SU-DHL-6 (cell line): ENCODE measurements around the gene MORN3.

Source experiments
- H2AFZ ChIP-seq: fragments of 200-600 bp; sonication (generic); 2 replicates; pipeline ENCODE4 v1.6.1; 2014; ENCODE audit warnings: low read depth, mild to moderate bottlenecking, moderate library complexity, mixed read lengths, antibody characterized with exemption, low read length; ENCODE audit not compliant: severe bottlenecking
- H3F3A ChIP-seq: fragments of 200-600 bp; shearing (Covaris generic); 2 replicates; pipeline ENCODE4 v1.6.0; 2016; ENCODE audit warnings: antibody characterized with exemption, mild to moderate bottlenecking; ENCODE audit not compliant: insufficient read depth
- H3K27ac ChIP-seq: fragments of 200-600 bp; sonication (generic); 2 replicates; pipeline ENCODE4 v1.5.1; 2016; ENCODE audit warnings: low read depth, mild to moderate bottlenecking, low read length, moderate library complexity, mixed read lengths
- H3K27me3 ChIP-seq: fragments of 200-600 bp; sonication (generic), shearing (Covaris generic); 2 replicates; pipeline ENCODE4 v1.6.0; 2014; ENCODE audit warnings: mild to moderate bottlenecking, low read length
- H3K36me3 ChIP-seq: fragments of 200-600 bp; sonication (generic); 2 replicates; pipeline ENCODE4 v1.6.1; 2014; ENCODE audit warnings: mild to moderate bottlenecking, low read length, mixed read lengths
- H3K4me2 ChIP-seq: fragments of 300-600, 200-600 bp; shearing (Covaris generic), sonication (generic); 2 replicates; pipeline ENCODE4 v1.6.0; 2014; ENCODE audit warnings: low read length, low read depth, mild to moderate bottlenecking; ENCODE audit not compliant: poor library complexity, severe bottlenecking
- H3K4me3 ChIP-seq: fragments of 200-600 bp; sonication (generic); 2 replicates; pipeline ENCODE4 v1.5.1; 2014; ENCODE audit warnings: antibody characterized with exemption, low read length, mild to moderate bottlenecking, mixed read lengths; ENCODE audit not compliant: insufficient read depth, poor library complexity, severe bottlenecking
- H3K79me2 ChIP-seq: fragments of 200-600 bp; sonication (generic); 2 replicates; pipeline ENCODE4 v1.6.1; 2014; ENCODE audit warnings: mild to moderate bottlenecking, low read length, moderate library complexity; ENCODE audit not compliant: insufficient read depth
- H3K9ac ChIP-seq: fragments of 200-600 bp; sonication (generic); 2 replicates; pipeline ENCODE4 v1.7.0; 2014; ENCODE audit warnings: mild to moderate bottlenecking, low read length
- H3K9me2 ChIP-seq: fragments of 200-600 bp; sonication (generic); replicated peaks from 2 replicates; pipeline ENCODE4 v1.6.1; 2014; ENCODE audit warnings: low read length; ENCODE audit not compliant: insufficient read depth
- H3K9me3 ChIP-seq: fragments of 200-600 bp; sonication (generic); 2 replicates; pipeline ENCODE4 v1.6.1; 2014; ENCODE audit warnings: low read length, mixed read lengths; ENCODE audit not compliant: insufficient read depth
- H4K20me1 ChIP-seq: fragments of 200-600 bp; sonication (generic); 2 replicates; pipeline ENCODE4 v1.6.1; 2014; ENCODE audit warnings: low read depth, mild to moderate bottlenecking, antibody characterized with exemption, low read length, moderate library complexity, mixed read lengths
- CTCF ChIP-seq: fragments of 200-600 bp; sonication (generic); IDR thresholded peaks from one replicate; pipeline ENCODE4 v1.5.1; 2017; ENCODE audit warnings: antibody characterized with exemption, mild to moderate bottlenecking, low read length, moderate library complexity; ENCODE audit not compliant: insufficient read depth, poor library complexity, severe bottlenecking
- EZH2phosphoT487 ChIP-seq: fragments of 200-600 bp; sonication (generic), shearing (Covaris generic); conservative IDR thresholded peaks from 2 replicates; pipeline ENCODE4 v1.6.1; 2018; ENCODE audit warnings: mild to moderate bottlenecking, antibody characterized with exemption, low read length, moderate library complexity, mixed read lengths

Gene MORN3

DNA sequence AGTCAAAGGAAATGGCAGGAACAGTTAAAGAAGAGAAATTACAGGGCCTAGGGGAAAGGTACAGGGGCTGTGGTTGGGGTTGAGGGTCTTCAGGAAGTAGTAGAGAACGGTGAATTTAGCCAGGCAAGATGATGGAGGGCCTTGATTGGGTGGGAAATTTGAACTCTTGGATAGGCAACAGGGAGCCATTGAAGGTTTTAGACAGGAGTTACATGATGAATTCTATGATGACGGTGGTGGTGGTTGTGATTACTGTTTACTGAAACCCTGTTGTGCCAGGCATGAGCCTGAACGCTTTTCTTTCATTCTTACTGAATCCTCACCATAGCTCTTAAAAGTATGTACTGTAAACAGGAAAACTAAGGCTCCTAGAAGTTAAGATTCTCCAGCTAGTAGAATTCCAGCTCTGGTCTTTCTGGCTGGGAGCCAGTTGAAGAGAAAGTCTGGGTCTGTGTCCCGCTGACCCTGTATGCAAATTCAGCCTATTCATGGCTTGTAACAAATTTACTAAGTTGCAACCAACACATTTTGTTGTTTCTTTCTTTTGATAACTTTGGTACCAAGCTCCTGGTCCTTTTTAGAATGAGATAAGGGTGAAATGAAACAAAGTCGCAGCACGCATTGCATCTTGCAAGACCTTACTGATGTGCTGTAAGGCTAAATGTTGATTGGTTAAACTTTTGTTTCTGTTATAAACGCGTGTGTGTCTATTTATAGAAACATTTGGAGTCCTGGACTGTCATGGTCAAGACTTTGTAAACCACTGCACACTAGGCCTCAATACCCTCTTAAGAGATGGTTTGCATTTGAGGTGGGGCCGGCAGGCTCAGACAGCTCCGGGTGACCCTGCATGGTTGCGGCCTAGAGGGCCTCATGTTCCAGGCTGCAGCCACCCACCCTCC lies 37.1 kb downstream of the MORN3 start:
- Histone ChIP-seq H3K79me2 (peaks cover 70% of the 10 kb centered on the region), H3K9me3 (no peaks in the 10 kb centered on the region), H3K27me3 (no peaks in the 10 kb centered on the region), H3K4me3 (no peak overlapping the region), H2AFZ (no peak overlapping the region), H3K9ac (no peak overlapping the region), H4K20me1 (no peaks in the 10 kb centered on the region), H3K9me2 (no peaks in the 10 kb centered on the region), H3K27ac (no peak overlapping the region), H3K36me3 (no peaks in the 10 kb centered on the region), H3K4me2 (no peak overlapping the region), H3F3A (no peaks in the 10 kb centered on the region)
- TF ChIP-seq EZH2phosphoT487, result no peak

- Histone ChIP-seq H3K36me3 (no peaks in the 10 kb centered on the region), H3K79me2 (peaks cover 64% of the 10 kb centered on the region), H3K9me2 (no peaks in the 10 kb centered on the region), H3K4me2 (no peak overlapping the region), H3K9ac (no peak overlapping the region), H3K27me3 (no peaks in the 10 kb centered on the region), H3K9me3 (no peaks in the 10 kb centered on the region), H3K27ac (no peak overlapping the region), H3F3A (peaks cover 2% of the 10 kb centered on the region; the same call in 1 of the 2 replicates), H4K20me1 (no peaks in the 10 kb centered on the region), H3K4me3 (no peak overlapping the region), H2AFZ (no peak overlapping the region)
- no peak for TF ChIP-seq CTCF
- TF ChIP-seq EZH2phosphoT487, result no peak
These were observed 38.6 kb downstream of the MORN3 start for GRCh38 chr12:121630791-121631355.

GRCh38 chr12:121628536-121628935 lies 40.9 kb downstream of the MORN3 start:
- Histone ChIP-seq H3F3A (peaks cover 7% of the 10 kb centered on the region; the same call in 1 of the 2 replicates), H4K20me1 (no peaks in the 10 kb centered on the region), H3K27ac (0 out of 2 replicates have a peak overlapping the region, but pooled peaks have one; percentile 71), H3K27me3 (no peaks in the 10 kb centered on the region), H2AFZ (no peak overlapping the region), H3K9ac (peak overlapping the region; percentile 89; the same call in 1 of the 2 replicates), H3K9me2 (no peaks in the 10 kb centered on the region), H3K9me3 (no peaks in the 10 kb centered on the region), H3K4me3 (peak overlapping the region; percentile 100), H3K36me3 (no peaks in the 10 kb centered on the region), H3K79me2 (peaks cover 60% of the 10 kb centered on the region), H3K4me2 (peak overlapping the region; percentile 78)
- TF ChIP-seq CTCF (no peak), EZH2phosphoT487 (no peak)
